HepG2 (cell line): Measurements from ENCODE around the gene NCOA7. TPM values are rescaled to one million over a fixed set of nuclear protein-coding genes. Genes with fewer than 3 reads are reported as not detected.
A peak's percentile ranks its signal among the peaks of the same experiment; 100 is the strongest.

Source experiments
- BRF2 ChIP-seq: sonication (generic); formaldehyde crosslinking; IDR thresholded peaks from 2 replicates; pipeline ENCODE4 v1.8.1; 2022; ENCODE audit warnings: mild to moderate bottlenecking, missing genetic modification reagents
- GLMP ChIP-seq: sonication (generic); formaldehyde crosslinking; IDR thresholded peaks from 2 replicates; pipeline ENCODE4 v1.9.0; 2021; ENCODE audit warnings: missing genetic modification reagents, mild to moderate bottlenecking, borderline replicate concordance
- LCORL ChIP-seq, 2 experiments: fragments of 450-650 bp in 1 of 2; sonication (generic) in 1 of 2; formaldehyde crosslinking in 1 of 2; IDR thresholded peaks; 2 replicates each; pipeline versions ENCODE4 v1.5.0 to v1.6.1; 2017 to 2020; ENCODE audit warnings: antibody characterized with exemption in 1 of 2, missing genetic modification reagents in 1 of 2
- POLR2AphosphoS2 ChIP-seq: IDR thresholded peaks from 2 replicates; pipeline ENCODE4 v1.6.1; 2011; ENCODE audit warnings: low read depth, low read length, improper control_type of control experiment
- RFXAP ChIP-seq: sonication (generic); formaldehyde crosslinking; IDR thresholded peaks from 2 replicates; pipeline ENCODE4 v1.4.0; 2020; ENCODE audit warnings: missing genetic modification reagents, borderline replicate concordance
- SAFB2 ChIP-seq: sonication (generic); formaldehyde crosslinking; IDR thresholded peaks from 2 replicates; pipeline ENCODE4 v1.5.1; 2020; ENCODE audit warnings: missing genetic modification reagents, low read depth, mild to moderate bottlenecking, borderline replicate concordance
- SIN3A ChIP-seq: IDR thresholded peaks from 2 replicates; pipeline ENCODE4 v1.6.1; 2011; ENCODE audit warnings: low read depth, mild to moderate bottlenecking, control low read depth, low read length, borderline replicate concordance
- SRF ChIP-seq: IDR thresholded peaks from 2 replicates; pipeline ENCODE4 v1.6.1; 2011; ENCODE audit warnings: mild to moderate bottlenecking, low read depth, low read length, moderate library complexity
- SRSF9 ChIP-seq: fragments of 200-400 bp; formaldehyde crosslinking; IDR thresholded peaks from 2 replicates; pipeline ENCODE4 v1.6.1; 2018; ENCODE audit warnings: borderline replicate concordance, mild to moderate bottlenecking, low read depth, low read length; ENCODE audit not compliant: insufficient read depth, poor library complexity, severe bottlenecking
- ZFP90 ChIP-seq: sonication (generic); formaldehyde crosslinking; IDR thresholded peaks from 2 replicates; pipeline ENCODE4 v1.8.0; 2022; ENCODE audit warnings: missing genetic modification reagents, mild to moderate bottlenecking, inconsistent platforms, borderline replicate concordance
- ZNF253 ChIP-seq: sonication (generic); formaldehyde crosslinking; IDR thresholded peaks from 2 replicates; pipeline ENCODE4 v1.8.0; 2022; ENCODE audit warnings: mild to moderate bottlenecking, missing genetic modification reagents, borderline replicate concordance
- ZNF34 ChIP-seq: sonication (generic); formaldehyde crosslinking; IDR thresholded peaks from 2 replicates; pipeline ENCODE4 v1.4.0; 2020; ENCODE audit warnings: mild to moderate bottlenecking, missing genetic modification reagents, borderline replicate concordance
- polyA plus RNA-seq, 8 experiments: library from polyadenylated mRNA; depleted of rRNA in 3 of 8; stranded (reverse) in 7 of 8; unstranded in 1 of 8; fragments of >200 nt; fragmentation: Illumina TruSeq in 4 of 8; extraction: Trizol in 4 of 8; gene quantifications; 2 replicates each; pipeline versions ENCODE4 v1.2.1 to v1.2.3, GENCODE V29; 2011 to 2016; ENCODE audit warnings: low read depth in 4 of 8, missing spikeins in 1 of 8, mixed read lengths in 1 of 8; ENCODE audit not compliant: insufficient read depth in 1 of 8
- total RNA-seq, 5 experiments: library from RNA; depleted of rRNA; stranded (reverse); fragments of >200 nt; fragmentation: Illumina TruSeq; extraction: Trizol; gene quantifications; 2 replicates each; pipeline ENCODE4 v1.2.3, GENCODE V29; 2016; ENCODE audit warnings: low read depth in 1 of 5
- TF ChIP-seq, protein P1 (sequence below): sonication (generic); formaldehyde crosslinking; conservative IDR thresholded peaks from 2 replicates; pipeline ENCODE4 v1.5.0; 2020; ENCODE audit warnings: missing genetic modification reagents
- TF ChIP-seq, protein P2 (sequence below), 2 experiments: sonication (generic) in 1 of 2; formaldehyde crosslinking in 1 of 2; IDR thresholded peaks; 2 replicates each; pipeline versions ENCODE4 v1.6.1 to v1.9.0; 2014 to 2022; ENCODE audit warnings: antibody characterized with exemption in 1 of 2, borderline replicate concordance in 1 of 2, inconsistent platforms in 1 of 2, low read depth in 1 of 2, missing genetic modification reagents in 1 of 2

Gene NCOA7
- total and polyA plus RNA-seq, 2 of the 13 experiments (the other 11 are each of a cell fraction or from before 2014, with no cell fraction given), result 13.6 to 20.8 TPM

DNA sequence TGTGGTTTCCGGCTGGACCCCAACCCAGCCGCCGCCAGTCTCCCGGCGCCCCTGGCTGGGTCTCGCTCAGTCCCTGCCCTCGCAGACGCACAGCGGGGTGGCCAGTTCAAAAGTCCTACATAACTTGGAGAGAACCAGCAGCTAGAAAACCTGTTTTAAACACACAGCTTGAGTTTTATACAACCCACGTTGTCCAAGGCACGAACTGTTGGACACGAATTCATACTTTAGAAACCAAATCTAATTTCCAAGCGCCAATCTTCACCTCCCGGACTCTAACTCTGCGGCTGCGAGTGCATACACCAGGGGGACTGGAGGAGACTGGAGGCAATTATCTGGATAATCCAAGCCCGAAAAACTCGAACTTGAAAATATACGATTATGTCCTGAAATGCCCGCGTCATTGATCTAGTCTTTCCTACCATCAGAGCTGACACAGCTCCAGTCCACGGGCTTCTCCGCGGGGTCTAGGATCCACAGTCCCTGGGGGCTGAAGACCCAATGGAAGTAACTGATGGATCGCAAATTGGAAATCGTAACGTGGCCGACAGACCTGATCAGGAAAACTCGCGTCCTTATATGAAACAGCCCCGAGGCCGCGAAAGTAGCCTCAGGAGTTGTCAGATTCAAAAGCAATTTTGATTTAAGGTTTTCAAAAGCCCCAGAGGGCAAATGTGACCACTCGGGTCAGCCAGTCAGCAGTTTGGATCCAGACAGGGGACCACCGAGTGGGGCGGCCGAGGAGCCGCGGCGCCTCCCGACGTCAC is 42.2 kb upstream of the NCOA7 start (continued):
- TF ChIP-seq, protein P1, sequence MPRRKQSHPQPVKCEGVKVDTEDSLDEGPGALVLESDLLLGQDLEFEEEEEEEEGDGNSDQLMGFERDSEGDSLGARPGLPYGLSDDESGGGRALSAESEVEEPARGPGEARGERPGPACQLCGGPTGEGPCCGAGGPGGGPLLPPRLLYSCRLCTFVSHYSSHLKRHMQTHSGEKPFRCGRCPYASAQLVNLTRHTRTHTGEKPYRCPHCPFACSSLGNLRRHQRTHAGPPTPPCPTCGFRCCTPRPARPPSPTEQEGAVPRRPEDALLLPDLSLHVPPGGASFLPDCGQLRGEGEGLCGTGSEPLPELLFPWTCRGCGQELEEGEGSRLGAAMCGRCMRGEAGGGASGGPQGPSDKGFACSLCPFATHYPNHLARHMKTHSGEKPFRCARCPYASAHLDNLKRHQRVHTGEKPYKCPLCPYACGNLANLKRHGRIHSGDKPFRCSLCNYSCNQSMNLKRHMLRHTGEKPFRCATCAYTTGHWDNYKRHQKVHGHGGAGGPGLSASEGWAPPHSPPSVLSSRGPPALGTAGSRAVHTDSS, result no peak
- TF ChIP-seq SAFB2 (CRISPR knock-in tag) (no peak), SIN3A (no peak), ZNF253 (CRISPR knock-in tag) (no peak), RFXAP (CRISPR knock-in tag) (peak; percentile 63; the same call in 1 of the 2 replicates), BRF2 (no peak), POLR2AphosphoS2 (no peak), SRF (no peak), LCORL (IDR thresholded peaks at IDR 0.05) (no peak), LCORL (CRISPR knock-in tag; IDR thresholded peaks at IDR 0.05) (0 out of 2 replicates have a peak, but pooled peaks have one; percentile 18), ZFP90 (peak; percentile 60; the same call in 1 of the 2 replicates), ZNF34 (CRISPR knock-in tag) (no peak), SRSF9 (no peak), GLMP (CRISPR knock-in tag) (no peak)
- TF ChIP-seq, protein P2, sequence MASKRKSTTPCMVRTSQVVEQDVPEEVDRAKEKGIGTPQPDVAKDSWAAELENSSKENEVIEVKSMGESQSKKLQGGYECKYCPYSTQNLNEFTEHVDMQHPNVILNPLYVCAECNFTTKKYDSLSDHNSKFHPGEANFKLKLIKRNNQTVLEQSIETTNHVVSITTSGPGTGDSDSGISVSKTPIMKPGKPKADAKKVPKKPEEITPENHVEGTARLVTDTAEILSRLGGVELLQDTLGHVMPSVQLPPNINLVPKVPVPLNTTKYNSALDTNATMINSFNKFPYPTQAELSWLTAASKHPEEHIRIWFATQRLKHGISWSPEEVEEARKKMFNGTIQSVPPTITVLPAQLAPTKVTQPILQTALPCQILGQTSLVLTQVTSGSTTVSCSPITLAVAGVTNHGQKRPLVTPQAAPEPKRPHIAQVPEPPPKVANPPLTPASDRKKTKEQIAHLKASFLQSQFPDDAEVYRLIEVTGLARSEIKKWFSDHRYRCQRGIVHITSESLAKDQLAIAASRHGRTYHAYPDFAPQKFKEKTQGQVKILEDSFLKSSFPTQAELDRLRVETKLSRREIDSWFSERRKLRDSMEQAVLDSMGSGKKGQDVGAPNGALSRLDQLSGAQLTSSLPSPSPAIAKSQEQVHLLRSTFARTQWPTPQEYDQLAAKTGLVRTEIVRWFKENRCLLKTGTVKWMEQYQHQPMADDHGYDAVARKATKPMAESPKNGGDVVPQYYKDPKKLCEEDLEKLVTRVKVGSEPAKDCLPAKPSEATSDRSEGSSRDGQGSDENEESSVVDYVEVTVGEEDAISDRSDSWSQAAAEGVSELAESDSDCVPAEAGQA (IDR thresholded peaks at IDR 0.05; ENCODE audit: low read depth), result no peak
- TF ChIP-seq, protein P2 (CRISPR knock-in tag; IDR thresholded peaks at IDR 0.05; ENCODE audit: borderline replicate concordance), result 0 out of 2 replicates have a peak, but pooled peaks have one; percentile 52
